HG03575 (cell line): Measurements from ENCODE around the gene APBB2.

ENCODE experiments used
- ATAC-seq: cut with Tn5 transposase; IDR thresholded peaks from one replicate; pipeline ENCODE4 v1.9.1; 2021; ENCODE audit not compliant: unreplicated experiment, insufficient number of reproducible peaks, low FRiP score; ENCODE audit errors: extremely low read depth

Gene APBB2

DNA sequence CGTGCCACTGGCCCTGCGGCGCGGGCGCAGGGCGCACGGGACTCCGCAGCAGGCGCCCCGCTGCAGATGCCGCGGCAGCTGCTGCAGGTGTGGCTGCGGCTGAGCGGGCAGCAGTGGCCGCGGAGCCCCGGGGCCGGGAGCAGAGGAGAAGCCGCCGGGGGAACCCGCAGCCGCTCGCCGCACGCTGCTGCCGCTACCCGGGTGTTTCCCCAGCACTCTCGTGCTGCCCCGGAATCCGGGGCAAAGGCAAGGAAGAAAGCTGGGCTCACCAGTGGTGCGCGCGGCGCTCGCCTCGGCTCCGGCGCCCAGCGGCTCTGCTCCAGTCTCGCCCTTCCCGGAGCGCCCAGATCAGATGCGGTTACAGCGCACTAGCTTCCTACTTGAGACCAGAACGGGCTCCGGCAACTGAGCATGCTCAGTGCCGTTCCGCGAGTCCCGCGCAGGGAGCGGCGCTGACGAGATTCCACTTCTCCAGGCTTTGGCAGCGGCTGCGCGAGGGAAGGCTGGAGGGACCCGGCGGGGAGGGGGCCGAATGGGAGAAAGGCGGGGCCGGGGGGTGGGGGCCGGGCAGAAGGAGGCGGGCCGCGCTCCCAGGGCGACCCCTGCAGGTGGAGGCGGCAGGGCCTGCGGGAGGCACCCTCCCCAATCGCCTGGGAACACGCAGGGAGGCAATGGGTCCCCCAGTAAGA lies at the start of gene APBB2:
APBB2 (minus strand) TSS at position 407 of the 689 bp plus-strand sequence. CDS start 181,288 bp downstream, outside the sequence.
- ATAC-seq: peak; percentile 28

DNA sequence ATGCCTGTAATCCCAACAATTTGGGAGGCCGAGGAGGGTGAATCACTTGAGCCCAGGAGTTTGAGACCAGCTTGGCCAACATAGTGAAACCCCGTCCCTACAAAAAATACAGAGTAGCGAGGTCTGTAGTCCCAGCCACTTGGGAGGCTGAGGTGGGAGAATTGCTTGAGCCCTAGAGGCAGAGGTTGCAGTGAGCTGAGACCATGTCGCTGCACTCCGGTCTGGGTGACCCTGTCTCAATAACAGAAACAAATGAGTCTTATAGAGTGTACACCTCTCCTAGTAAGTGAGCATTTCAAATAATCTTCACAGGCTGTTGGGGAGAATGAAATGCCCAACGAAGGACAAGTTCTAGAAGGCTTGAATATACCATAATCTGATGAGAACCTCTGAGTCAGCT lies 47.9 kb upstream of the APBB2 start:
- ATAC-seq: no peak

DNA sequence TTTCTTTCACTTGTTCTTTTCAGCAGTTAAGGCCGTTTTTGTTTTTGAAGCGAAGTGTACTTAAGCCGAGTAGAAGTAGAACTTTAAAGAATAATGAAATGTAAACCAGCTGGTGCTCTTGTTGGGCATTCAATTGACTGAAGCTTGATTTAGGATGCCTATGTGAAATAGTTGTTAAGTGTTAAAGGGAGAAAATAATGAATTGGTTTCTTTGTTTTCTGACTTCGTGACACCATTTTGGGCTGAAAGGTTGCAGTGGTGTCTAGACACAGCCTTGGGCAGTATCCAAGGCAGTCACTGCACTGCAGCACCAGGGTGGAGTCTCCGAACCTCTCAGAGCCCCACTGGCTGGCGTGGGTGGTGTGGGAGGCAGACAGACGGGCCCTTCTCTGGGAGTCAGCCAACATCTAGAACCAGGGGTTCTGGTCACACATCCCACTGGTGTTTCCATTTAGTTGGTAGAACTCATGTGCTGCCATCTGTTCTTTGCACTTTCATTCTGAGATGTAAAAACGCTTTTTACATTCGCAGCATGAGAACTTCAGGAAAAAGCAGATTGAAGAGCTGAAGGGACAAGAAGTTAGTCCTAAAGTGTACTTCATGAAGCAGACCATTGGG lies 45.9 kb upstream of the APBB2 start:
- ATAC-seq: no peak

DNA sequence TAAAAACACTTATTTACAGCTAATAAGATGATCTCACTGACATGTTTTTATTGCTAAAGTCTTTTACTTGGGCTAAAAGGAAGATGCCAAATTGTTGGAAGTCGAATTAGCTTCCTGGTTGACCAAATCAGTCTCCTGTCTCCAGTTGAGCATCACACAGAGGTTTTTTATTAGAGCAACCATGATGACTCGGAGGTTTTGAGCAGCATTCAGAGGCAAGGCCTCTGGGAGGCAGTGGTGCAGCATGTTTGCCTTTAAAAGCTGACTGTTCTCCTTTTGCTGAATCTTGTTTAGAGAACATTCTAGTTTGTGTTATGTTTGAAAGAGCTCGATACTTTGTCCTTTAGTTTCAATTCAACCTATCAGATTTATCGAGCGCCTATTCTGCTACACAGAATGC lies 44.4 kb upstream of the APBB2 start:
- no peak for ATAC-seq

DNA sequence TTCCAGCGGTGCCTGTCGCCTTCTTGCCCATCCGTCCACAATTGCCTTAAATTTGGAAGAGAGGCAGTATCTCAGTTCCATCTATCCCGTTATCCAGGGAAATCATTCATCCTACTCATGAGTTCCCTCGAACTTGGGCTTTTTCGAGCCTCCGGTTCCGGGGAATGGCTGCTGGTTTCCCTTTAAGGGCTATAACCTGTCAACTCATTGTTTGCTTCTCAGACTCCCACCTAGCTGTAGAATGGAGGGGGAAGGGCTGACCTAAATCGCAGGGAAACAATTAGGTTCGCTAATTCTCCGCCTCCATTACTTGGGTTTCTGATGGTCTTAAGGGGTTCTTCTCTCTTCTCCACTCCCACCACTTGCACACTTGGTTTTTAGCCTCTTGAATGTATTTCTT lies 43.6 kb upstream of the APBB2 start:
- ATAC-seq: no peak

DNA sequence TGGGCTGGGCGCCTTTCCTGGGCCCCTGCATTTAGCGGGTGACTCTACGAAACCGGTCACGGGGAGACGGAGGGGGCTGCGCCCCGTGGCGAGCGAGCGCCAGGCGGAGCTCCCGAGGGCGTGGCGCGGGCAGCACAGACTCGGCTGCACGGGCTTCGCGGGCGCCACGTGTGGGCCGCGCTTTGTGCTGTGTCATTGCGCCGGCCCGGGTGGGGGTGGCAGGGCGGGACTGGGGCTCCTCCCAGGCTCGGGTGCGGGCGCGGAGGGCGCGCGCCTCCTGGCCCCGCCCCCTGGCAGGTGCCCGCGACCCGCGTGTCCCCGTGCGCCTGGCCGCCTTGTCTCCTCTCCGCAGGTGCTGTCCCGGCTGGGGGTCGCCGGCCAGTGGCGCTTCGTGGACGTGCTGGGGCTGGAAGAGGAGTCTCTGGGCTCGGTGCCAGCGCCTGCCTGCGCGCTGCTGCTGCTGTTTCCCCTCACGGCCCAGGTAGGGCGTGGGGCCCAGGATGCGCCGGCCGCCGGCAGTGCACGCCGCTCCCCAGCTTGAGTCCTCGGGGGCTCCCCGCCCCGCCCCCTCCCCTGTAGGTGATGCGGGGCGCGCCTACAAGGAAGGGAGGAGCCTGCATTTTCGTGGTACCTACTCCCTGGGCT lies 43.0 kb upstream of the APBB2 start:
- peak; percentile 22 for ATAC-seq

DNA sequence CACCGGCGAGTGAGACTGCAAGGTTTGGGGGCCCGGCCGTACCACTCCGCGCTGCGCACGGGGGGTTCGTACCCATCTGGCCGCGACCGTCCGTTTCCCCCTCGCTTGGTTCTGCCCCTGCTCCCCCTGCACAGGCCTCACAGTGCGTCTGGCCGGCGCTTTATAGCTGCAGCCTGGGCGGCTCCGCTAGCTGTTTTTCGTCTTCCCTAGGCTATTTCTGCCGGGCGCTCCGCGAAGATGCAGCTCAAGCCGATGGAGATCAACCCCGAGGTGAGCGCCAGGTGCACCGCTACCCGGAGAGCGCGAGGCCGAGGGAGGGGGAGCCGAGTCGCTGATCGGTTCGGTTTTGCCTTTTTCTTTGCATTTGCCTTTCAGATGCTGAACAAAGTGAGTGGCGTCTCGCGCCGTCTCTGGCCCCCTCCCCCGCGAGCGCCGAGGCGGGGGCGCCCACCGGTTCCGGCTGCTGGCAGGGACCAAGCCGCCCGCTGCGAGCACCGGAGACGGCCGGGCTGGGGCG lies 42.5 kb upstream of the APBB2 start, which contains the start of gene UCHL1:
UCHL1 (plus strand) TSS at position 189 of the 517 bp plus-strand sequence; CDS start at position 238, 49 bp downstream.
- peak; percentile 48 for ATAC-seq

DNA sequence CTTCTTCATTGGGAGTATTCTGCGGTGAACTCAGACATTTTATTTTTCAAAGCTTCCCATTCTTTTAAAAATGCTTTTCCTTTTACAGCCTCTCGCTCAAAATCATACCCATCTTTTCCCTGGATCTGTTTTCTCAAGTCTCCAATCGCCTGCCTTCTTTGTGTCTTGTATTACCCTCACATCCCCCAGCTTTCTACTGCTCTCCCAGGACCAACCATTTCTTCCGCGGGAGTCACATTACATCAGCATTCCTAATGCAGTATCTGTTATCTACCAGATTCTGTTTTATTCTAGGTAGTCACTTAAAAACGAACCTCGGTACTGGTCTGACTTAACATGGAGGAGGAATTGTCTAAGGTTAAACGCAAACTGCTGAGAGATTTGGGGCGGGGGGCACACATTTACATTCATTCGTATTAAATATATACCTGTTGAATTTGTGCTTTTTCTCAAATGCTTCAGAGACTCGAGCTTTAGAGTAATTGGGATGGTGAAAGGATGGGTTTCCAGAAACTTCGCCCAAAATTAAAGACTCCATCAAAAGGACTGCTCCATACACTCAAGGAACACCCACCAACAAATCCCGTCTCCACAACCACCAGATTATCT lies 41.9 kb upstream of the APBB2 start:
- ATAC-seq: no peak

DNA sequence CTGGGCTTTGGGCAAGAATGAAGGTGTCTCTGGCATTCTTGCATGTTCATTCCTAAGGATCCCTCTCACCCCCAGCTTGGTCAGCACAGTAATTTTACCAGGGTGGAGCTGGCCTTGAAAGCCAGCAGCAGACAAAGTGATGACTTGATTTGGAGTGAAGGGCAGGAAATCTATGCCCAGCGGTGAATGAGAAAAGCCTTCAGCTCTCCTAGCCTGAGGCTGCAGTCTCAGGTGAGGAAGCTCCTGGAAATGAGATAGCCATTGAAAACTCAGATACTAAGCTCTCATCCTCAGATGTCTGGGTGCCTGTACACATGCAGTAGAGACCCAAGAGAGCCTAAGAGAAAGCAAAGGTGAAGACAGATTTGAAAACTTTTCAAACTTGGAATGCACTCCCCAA lies 31.6 kb upstream of the APBB2 start:
- no peak for ATAC-seq

DNA sequence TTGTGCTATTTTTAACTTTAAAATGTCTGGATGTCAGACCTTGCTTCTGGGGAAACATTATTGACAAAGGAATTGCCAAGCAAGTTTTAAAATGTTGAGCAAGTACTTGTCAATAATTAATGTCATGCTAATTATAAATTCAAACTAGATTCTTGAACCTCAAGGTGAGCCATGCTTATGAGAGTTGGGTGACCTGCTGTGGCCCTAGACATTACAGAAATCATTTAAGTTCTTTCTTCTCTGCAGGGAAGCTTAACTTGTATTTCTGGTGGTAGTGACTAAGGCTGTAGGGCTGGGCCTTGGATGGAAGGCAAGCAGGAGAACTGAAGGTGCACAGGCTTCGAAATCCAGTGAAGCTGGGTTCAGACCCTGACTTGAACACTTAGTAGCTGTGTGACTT lies 27.6 kb upstream of the APBB2 start:
- ATAC-seq: no peak

DNA sequence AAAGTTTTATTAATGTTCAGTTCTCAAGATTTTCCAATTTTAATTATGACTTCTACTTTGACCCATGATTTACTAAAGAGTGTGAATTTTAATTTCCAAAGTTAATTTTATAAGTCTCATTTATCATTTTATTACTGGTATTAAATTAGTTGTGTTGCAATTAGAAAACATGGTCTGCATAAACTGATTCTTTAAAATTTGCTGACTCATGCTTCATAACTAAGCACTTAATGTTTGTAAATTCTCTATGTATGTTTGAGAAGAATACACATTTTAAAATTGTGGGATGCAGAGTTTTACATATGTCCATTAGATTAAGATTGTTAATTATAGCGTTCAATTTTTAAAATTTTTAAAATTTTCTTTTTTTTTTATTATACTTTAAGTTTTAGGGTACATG lies 22.2 kb upstream of the APBB2 start:
- no peak for ATAC-seq

DNA sequence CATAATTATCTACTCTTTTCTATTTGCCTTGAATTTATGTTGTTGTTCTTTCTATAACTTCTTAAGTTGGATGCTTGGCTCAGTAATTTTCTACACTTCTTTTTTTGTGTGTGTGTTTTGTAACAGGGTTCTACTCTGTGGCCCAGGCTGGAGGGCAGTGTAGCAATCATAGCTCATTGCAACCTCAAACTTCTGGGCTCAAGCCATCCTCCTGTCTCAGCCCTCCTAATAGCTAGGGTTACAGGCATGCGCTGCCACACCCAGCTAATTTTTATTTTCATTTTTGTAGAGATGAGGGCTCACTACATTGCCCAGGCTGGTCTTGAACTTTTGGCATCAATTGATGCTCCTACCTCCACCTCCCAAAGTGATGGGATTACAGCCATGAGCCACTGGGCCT lies 21.7 kb upstream of the APBB2 start:
- no peak for ATAC-seq

DNA sequence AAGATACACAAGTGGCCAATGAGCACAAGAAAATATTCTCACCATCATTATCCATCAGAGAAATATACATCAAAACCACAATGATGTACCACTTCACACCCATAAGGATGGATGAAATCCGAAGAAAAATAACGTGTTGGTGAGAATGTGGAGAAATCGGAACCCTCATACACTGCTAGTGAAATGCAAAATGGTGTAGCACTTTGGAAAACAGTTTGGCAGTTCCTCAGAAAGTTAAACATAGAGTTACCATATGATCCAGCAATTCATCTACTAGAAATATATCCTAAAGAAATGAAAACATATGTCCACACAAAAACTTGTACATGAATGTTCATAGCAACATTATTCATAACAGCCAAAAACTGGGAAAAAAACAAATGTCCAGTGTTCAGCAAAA lies 18.5 kb upstream of the APBB2 start:
- ATAC-seq: no peak

DNA sequence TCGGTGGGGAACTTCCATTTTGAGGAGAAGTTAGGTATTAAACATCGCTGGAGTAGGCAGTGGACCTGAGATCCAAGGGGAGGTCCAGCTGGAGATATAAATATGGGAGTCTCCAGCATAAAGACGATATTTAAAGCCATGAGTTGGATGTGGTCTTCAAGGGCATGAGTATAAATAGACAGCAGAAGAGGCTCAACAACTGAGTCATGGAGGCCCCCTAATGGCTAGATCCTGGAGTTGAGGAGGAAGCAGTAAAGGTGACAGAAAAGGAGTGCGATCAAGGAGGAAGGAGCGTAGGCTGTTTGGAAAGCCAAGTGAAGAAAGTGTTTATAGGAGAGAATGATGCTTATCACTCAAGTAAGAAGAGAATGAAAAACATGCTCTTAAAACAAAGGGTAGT lies 18.1 kb upstream of the APBB2 start:
- no peak for ATAC-seq

DNA sequence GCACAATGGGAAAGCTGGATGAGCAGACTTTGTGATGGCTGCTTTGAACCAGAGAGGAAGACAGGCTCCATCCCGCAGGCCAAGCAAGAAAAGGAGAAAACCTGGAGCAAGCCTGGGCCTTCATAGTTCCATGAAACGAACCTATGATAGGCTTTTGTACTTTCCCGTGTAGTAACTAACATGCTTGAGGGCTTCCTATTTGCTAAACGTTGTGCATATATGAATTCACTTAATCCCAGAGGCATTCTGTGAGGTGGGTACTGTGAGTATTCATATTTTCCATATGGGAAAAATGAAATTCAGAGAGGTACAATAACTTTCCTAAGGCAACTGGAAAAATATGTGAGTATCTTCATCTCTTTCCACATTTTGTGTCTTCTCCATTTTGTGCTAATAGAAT lies 13.6 kb upstream of the APBB2 start:
- ATAC-seq: no peak

DNA sequence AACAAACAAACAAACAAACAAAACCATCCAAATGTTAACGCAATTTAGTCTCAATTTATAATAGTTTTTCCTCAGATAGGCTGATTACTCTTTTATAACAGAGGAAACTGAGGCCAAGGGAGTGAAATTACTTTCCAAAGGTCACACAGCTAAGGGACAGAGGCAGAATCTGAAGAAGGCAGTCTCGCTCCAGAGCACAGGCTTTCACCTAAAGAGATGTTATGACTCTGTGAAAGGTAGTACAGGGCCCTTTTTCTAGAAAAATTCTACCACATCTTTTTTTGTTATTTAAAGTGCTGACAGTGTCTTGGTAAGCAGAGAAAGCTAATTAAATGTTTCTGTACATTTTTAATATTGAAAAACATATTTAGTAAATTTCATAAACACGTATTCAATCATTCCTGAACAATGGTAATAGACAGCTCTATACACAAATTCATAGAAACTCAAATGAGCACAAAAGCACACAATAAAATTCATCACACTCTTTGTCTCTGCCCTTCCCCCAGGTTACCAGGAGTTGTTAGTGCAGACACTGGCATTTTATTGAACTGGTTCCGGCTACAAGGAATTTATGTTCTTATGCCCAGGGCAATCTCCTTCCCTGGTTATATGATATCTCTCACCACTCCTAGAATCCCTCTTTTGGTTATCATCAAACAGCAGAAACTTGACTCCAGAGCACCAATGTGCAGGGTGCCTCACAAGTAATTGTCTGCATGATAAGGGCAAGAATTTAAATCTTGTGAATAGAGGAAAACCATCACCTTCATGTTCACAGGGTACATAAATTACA lies 7.7 kb upstream of the APBB2 start:
- no peak for ATAC-seq

DNA sequence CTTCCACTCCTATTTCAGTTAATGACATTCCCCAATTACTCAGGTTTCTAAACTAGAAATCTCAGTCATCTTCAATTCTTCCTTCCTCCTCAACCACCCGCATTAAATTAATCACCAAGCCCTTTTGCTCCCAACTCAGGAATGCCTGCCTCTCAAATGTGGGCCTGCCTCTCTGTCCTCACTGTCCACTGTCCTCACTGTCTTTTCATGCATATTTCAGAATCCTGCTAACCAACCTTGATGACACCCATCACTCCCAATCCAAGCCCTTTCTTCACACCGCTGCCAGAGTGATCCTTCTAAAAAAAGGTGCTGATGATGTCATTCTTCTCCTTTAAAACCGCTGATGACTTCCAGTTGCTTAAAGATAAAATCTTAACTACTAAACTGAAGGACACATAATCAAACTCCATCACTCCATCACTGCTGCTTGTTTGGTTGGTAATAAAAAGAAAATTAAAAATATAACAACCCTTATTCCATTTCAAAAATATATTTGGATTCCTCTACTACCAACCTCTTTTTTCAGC lies 5.1 kb upstream of the APBB2 start:
- ATAC-seq: no peak

DNA sequence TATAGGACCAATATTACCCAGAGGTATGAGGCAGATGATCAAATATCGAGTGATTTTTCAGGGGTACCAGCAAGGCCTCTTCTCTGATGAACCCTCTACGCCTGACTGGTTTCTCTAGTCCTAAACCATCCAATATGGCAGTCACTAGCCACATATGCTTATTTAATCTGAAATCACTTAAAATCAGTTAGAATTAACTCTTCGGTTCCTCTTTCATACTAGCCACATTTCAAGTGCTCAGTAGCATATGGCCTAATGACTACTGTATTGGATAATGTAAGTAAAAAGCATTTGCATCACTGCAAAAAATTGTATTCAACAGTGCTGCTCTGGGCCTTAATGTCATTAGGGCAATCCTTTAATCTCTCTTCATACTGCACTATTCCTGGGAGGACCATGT lies 4.4 kb upstream of the APBB2 start:
- no peak for ATAC-seq

DNA sequence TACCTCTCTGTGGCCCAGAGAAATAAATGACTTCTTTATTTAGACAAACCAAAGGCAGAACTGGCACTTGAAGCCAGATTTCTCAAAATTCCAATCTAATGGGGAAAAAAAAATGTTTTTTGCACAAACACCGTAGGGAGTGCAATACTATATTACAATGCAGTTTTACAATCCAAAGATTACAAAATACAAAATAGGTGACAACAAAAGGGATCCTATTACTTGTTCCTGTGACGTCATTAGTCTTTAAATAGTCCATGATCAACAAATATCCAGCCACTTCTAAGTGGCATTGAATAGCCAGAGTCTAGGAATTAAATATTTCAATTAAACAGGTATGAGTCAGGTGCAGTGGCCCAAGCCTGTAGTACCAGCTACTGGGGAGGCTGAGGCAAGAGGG lies 3.0 kb upstream of the APBB2 start:
- no peak for ATAC-seq
